ENCODE data around the gene ADGRG2.

ADGRG2 gene

DNA sequence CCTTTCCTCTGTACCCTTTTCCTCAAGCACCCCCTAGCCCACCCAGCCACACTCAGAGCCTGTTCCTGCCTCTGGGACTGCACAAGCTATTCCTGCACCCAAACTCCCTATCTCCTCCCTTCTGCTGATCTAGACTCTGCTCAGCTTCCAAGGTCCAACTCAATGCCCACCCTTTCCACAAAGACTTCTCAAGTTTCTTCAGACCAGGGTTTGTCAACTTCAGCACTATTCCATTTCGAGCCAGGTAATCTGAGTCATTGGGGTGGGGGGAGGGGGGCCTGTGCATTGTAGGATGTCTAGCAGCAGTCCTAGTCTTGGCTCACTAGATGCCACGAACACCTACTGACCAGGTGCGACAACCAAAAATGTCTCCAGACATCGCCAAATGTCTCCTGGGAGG is 175.7 kb downstream of the ADGRG2 start:
- no peak for DNase-seq

DNA sequence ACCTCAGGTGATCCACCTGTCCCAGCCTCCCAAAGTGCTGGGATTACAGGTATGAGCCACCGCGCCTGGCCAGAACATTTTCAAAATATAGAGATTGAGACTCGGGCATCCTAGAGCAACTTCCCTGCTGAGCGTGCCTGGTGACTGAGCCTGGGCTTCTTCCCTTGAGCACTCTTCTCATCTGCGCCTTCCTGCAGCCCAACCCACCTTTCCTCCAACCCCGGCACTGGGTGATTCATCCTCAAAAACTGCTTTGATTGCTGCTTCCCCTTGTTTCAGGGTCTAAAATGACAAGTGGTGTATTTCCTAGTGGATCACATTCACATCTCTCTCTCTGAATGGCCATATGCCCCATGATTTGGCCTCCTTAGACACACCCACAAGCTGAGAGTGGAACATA is 176.1 kb downstream of the ADGRG2 start:
- no peak for DNase-seq

DNA sequence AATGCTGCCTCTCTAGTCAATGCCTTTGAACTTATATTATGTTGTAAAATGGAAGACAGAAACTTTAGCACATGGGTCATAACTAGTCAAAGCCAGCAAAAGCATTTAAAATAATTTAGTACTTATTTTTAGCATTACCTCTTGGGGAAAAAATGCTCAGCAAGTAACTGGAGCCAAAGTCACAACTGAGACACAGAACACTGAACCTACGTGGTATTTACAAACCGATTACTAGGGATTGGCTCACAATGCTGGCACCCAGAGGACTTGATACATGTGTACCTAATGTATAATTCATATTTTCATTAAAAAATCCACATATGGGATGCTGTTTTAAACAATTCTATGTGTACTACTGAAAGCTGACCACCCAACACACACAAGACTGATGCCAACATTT is 176.8 kb downstream of the ADGRG2 start:
- no peak for DNase-seq

GRCh38 chrX:18944482-18944881 is 177.8 kb downstream of the ADGRG2 start:
- DNase-seq = no peak

- DNase-seq = no peak
Observed at GRCh38 chrX:18941896-18942295, 180.4 kb downstream of the ADGRG2 start.

All from NCI-H2081 treated with DMSO at 0.1 percent for 48 hours (cell line).